HL-60/S4 treated with phorbol 12-myristate 13-acetate at 8.2 ng/mL for 4 days and 3 days (cell line): Measurements from ENCODE around the gene GLDN.

Experiments
- in situ Hi-C: fragments of 300-500 bp; cut with MboI; formaldehyde crosslinking; loops from 2 replicates; pipeline ENCODE4 v1.15.0; 2022; ENCODE audit warnings: low sequenced_read_pairs

GLDN gene

GRCh38 chr15:51341366-51342226 is at the start of gene GLDN:
Gene GLDN (plus strand): TSS chr15:51341655. CDS start chr15:51341685, 30 bp downstream.
- in situ Hi-C loops: no loop called here

GRCh38 chr15:51298620-51299019 is 42.8 kb upstream of the GLDN start:
- in situ Hi-C loops: loop anchor here (25.0 kb wide), 1 partner anchor 136 kb away; no protein-coding TSS in a partner anchor

- in situ Hi-C loops: loop anchor here (25.0 kb wide), 1 partner anchor 137 kb away; no protein-coding TSS in a partner anchor
Observed at GRCh38 chr15:51299187-51300015, 42.1 kb upstream of the GLDN start.

GRCh38 chr15:51302480-51302879 is 39.0 kb upstream of the GLDN start:
- in situ Hi-C loops: no loop called here

GRCh38 chr15:51303462-51303980 is 37.9 kb upstream of the GLDN start:
- in situ Hi-C loops: no loop called here

GRCh38 chr15:51307325-51307724 is 34.1 kb upstream of the GLDN start:
- in situ Hi-C loops: no loop called here

- in situ Hi-C loops: no loop called here
Observed at GRCh38 chr15:51307811-51308210, 33.6 kb upstream of the GLDN start.

- in situ Hi-C loops: no loop called here
Observed at GRCh38 chr15:51310064-51310463, 31.4 kb upstream of the GLDN start.

- in situ Hi-C loops: no loop called here
Observed at GRCh38 chr15:51311510-51311909, 29.9 kb upstream of the GLDN start.

- in situ Hi-C loops: no loop called here
Observed at GRCh38 chr15:51312166-51313073, 29.0 kb upstream of the GLDN start.

- in situ Hi-C loops: no loop called here
Observed at GRCh38 chr15:51313074-51313393, 28.4 kb upstream of the GLDN start.

- in situ Hi-C loops: no loop called here
Observed at GRCh38 chr15:51313644-51314280, 27.7 kb upstream of the GLDN start.

- in situ Hi-C loops: no loop called here
Observed at GRCh38 chr15:51314391-51315337, 26.8 kb upstream of the GLDN start.

- in situ Hi-C loops: no loop called here
Observed at GRCh38 chr15:51315726-51316125, 25.7 kb upstream of the GLDN start.

- in situ Hi-C loops: no loop called here
Observed at GRCh38 chr15:51316636-51317035, 24.8 kb upstream of the GLDN start.

- in situ Hi-C loops: no loop called here
Observed at GRCh38 chr15:51318382-51319150, 22.9 kb upstream of the GLDN start.

- in situ Hi-C loops: no loop called here
Observed at GRCh38 chr15:51319539-51319938, 21.9 kb upstream of the GLDN start.

GRCh38 chr15:51320843-51321242 is 20.6 kb upstream of the GLDN start:
- in situ Hi-C loops: no loop called here
